DMS53 treated with DMSO at 0.1 percent for 48 hours (cell line): ENCODE measurements around the gene IFNL1.
"Not testable (repeated sequence)": the region's sequence is repeated elsewhere in the genome, so short reads cannot be mapped to it uniquely, and the experiment has no call there.

Experiments used
- DNase-seq: peaks from one replicate; lab custom pipeline; 2025; ENCODE audit not compliant: unreplicated experiment; lab: John Stamatoyannopoulos, UW

Gene IFNL1

GRCh38 chr19:39296055-39296645 lies at the start of gene IFNL1:
TSS of gene IFNL1 (plus strand) at chr19:39296407. CDS start at chr19:39296422, 15 bp downstream.
- DNase-seq: no peak

GRCh38 chr19:39246951-39247669 lies 49.1 kb upstream of the IFNL1 start:
- DNase-seq: no peak

- no peak for DNase-seq
Observed at GRCh38 chr19:39247701-39248664, 48.2 kb upstream of the IFNL1 start.

- no peak for DNase-seq
Observed at GRCh38 chr19:39248806-39249205, 47.4 kb upstream of the IFNL1 start, which contains the start of gene IFNL4. TSS of gene IFNL4 (minus strand) at chr19:39248856.

GRCh38 chr19:39251081-39251480 lies 45.1 kb upstream of the IFNL1 start:
- no peak for DNase-seq

- DNase-seq: no peak
Observed at GRCh38 chr19:39251846-39252245, 44.4 kb upstream of the IFNL1 start.

GRCh38 chr19:39252458-39252857 lies 43.7 kb upstream of the IFNL1 start:
- no peak for DNase-seq

- DNase-seq: no peak
Observed at GRCh38 chr19:39253374-39254149, 42.6 kb upstream of the IFNL1 start.

- DNase-seq: no peak
Observed at GRCh38 chr19:39254531-39255345, 41.5 kb upstream of the IFNL1 start.

GRCh38 chr19:39257227-39257626 lies 39.0 kb upstream of the IFNL1 start:
- DNase-seq: no peak

GRCh38 chr19:39261704-39262103 lies 34.5 kb upstream of the IFNL1 start:
- no peak for DNase-seq

- no peak for DNase-seq
Observed at GRCh38 chr19:39262496-39262895, 33.7 kb upstream of the IFNL1 start.

- no peak for DNase-seq
Observed at GRCh38 chr19:39263912-39264305, 32.3 kb upstream of the IFNL1 start.

GRCh38 chr19:39264306-39265290 lies 31.6 kb upstream of the IFNL1 start:
- no peak for DNase-seq

- no peak for DNase-seq
Observed at GRCh38 chr19:39265321-39265916, 30.8 kb upstream of the IFNL1 start.

- not testable (repeated sequence) for DNase-seq
Observed at GRCh38 chr19:39268085-39268484, 28.1 kb upstream of the IFNL1 start, which contains the start of gene IFNL2. TSS of gene IFNL2 (plus strand) at chr19:39268396. CDS start at chr19:39268569, 173 bp downstream.

GRCh38 chr19:39268531-39269223 lies 27.5 kb upstream of the IFNL1 start:
- DNase-seq: not testable (repeated sequence)

- DNase-seq: not testable (repeated sequence)
Observed at GRCh38 chr19:39269369-39269768, 26.8 kb upstream of the IFNL1 start.
